ENCODE results near the gene POP7. TPM values are rescaled to one million over a fixed set of nuclear protein-coding genes. Genes with fewer than 3 reads are reported as not detected.

The POP7 gene
- total and polyA plus RNA-seq, 11 donors: 24.1 to 62.4 (median 29.7) TPM

DNA sequence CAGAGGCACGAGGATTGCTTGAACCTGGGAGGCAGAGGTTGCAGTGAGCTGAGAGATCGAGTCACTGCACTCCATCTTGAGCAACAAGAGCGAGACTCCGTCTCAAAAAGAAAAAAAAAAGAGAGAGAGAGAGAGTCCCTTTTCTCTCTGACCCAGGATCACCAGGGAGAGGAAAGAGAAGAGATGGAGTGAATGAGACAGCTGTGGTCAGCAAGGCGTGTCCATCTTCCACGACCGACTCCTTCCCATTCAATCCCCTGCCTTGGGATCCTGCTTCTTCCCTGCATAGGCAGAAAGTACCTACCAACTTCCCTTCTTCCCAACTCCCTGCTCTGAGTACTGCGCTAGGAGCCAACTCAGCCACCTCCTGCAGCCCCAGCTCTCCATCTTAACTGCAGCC lies 22.3 kb downstream of the POP7 start:
- WGBS, 4 donors: 68 to 78% (median 76%) methylated on average over 8 of the region's 8 CpGs
- intact Hi-C loops (cut with DNase I): loop anchor here in 4 of 10 donors (2.0 to 10.0 kb wide), 5 partner anchors 15 to 263 kb away; partner anchors contain the start of gene SPACDR (in 1 of the 4)
- TF ChIP-seq, protein P1, sequence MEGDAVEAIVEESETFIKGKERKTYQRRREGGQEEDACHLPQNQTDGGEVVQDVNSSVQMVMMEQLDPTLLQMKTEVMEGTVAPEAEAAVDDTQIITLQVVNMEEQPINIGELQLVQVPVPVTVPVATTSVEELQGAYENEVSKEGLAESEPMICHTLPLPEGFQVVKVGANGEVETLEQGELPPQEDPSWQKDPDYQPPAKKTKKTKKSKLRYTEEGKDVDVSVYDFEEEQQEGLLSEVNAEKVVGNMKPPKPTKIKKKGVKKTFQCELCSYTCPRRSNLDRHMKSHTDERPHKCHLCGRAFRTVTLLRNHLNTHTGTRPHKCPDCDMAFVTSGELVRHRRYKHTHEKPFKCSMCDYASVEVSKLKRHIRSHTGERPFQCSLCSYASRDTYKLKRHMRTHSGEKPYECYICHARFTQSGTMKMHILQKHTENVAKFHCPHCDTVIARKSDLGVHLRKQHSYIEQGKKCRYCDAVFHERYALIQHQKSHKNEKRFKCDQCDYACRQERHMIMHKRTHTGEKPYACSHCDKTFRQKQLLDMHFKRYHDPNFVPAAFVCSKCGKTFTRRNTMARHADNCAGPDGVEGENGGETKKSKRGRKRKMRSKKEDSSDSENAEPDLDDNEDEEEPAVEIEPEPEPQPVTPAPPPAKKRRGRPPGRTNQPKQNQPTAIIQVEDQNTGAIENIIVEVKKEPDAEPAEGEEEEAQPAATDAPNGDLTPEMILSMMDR (IDR thresholded peaks at IDR 0.05): no peak
- TF ChIP-seq POLR2A (IDR thresholded peaks at IDR 0.05): no peak
- DNase-seq (no peak), ATAC-seq (no peak)
- Histone ChIP-seq H3K36me3 (no peaks in the 10 kb centered on the region), H3K4me3 (no peak overlapping the region), H3K4me1 (peaks cover 0 to 3% (median 0%) of the 10 kb centered on the region in 12 donors), H3K27ac (no peak overlapping the region), H3K9me3 (no peaks in the 10 kb centered on the region), H3K27me3 (peaks cover 0 to 37% (median 9%) of the 10 kb centered on the region in 9 donors)

DNA sequence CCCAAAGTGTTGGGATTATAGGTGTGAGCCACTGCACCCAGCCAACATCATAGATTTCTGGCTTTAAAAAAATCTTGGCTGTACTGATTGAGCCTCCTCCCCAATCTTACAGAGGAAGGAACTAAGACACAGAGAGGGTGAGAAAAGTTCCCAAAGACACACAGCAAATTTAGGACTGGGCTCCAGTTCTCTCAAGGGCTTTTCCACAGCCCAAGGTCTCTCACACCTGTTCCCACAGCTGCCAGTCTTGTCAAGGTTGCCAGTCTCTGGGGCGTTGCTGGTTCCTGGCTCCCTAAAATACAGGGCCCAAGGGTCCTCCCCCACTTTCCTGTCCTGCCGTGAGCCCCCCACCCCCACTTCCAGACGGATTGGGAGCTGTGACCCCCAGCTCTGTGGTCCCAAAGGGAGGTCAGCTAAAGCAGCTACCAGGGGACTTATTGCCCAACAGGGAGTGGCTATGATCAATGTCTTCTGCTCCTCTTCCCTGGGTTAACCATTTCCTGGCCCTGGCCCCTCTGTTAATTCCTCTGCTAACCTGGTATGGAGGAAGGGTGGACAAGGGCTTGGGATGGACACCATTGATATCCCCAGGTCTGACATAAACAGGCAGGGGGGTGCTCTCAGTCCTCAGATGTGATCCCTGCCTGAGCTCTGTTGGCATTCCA lies 24.3 kb downstream of the POP7 start:
- no peak overlapping the region for H3K4me3 ChIP-seq
- H3K36me3 ChIP-seq: no peaks in the 10 kb centered on the region
- ATAC-seq: no peak
- no peak for TF ChIP-seq POLR2A (IDR thresholded peaks at IDR 0.05)
- TF ChIP-seq, protein P1 (IDR thresholded peaks at IDR 0.05): no peak
- H3K9me3 ChIP-seq: no peaks in the 10 kb centered on the region
- WGBS, 4 donors: 17 to 33% (median 33%) methylated on average over 2 to 3 of the region's 3 CpGs; no CpG with 5 or more reads in 1 of the 4 donors
- H3K4me1 ChIP-seq: peaks cover 0 to under 1% (median 0%) of the 10 kb centered on the region in 12 donors
- peaks cover 0 to 28% (median 0%) of the 10 kb centered on the region in 9 donors for H3K27me3 ChIP-seq
- intact Hi-C loops (cut with DNase I): no loop called here
- DNase-seq: peak in 1 of 5 donors; percentile 7
- no peak overlapping the region for H3K27ac ChIP-seq

DNA sequence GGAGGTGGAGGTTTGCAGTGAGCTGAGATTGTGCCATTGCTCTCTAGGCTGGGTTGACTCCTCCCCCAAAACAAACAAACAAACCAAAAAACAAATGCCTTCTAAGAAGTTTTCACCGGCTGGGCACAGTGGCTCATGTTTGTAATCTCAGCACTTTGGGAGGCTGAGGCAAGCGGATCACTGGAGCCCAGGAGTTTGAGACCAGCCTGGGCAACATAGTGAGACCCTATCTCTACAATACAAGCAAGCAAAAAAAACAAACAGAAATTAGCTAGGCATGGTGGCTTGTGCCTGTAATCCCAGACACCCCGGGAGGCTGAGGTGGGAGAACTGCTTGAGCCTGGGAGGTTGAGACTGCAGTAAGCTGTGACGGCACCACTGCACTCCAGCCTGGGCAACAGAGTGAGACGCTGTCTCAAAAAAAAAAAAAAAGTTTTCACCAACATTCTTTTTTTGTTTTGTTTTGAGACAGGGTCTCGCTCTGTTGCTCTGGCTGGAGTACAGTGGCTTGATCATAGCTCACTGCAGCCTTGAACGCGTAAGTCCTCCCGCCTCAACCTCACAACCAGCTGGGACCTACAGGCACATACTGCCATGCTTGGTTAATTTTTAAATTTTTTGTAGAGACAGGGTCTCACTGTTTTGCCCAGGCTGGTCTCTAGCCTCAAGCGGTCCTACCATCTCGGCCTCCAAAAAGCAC lies 26.2 kb downstream of the POP7 start:
- no peaks in the 10 kb centered on the region for H3K36me3 ChIP-seq
- no peak for DNase-seq
- 77 to 84% (median 82%) methylated on average over 11 of the region's 11 CpGs; no CpG with 5 or more reads in 1 of the 4 donors for WGBS, 4 donors
- intact Hi-C loops (cut with DNase I): no loop called here
- H3K27ac ChIP-seq: no peak overlapping the region
- TF ChIP-seq, protein P1 (IDR thresholded peaks at IDR 0.05): no peak
- TF ChIP-seq POLR2A (IDR thresholded peaks at IDR 0.05): no peak
- no peak for ATAC-seq
- no peaks in the 10 kb centered on the region for H3K4me1 ChIP-seq
- no peaks in the 10 kb centered on the region for H3K9me3 ChIP-seq
- H3K27me3 ChIP-seq: peaks cover 0 to 19% (median 0%) of the 10 kb centered on the region in 9 donors
- H3K4me3 ChIP-seq: no peak overlapping the region

DNA sequence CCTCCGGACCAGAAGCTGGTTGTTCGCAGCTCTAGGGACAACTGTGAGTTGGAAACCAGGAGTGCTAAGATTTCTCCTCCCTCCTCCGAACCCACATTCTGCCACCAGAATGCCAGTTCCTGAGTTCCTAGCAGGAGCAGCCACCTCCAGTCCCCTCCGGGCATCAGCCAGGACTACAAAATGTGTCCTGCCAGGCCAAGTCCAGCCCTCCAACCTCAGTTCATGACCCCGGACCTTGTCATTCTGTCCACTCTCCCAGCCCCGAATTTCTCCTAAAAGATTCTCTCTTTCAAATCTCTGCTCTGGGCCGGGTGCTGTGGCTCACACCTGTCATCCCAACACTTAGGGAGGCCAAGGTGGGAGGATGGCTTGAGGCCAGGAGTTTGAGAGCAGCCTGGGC lies 29.8 kb downstream of the POP7 start:
- 71 to 84% (median 83%) methylated on average over 7 of the region's 7 CpGs; no CpG with 5 or more reads in 1 of the 4 donors for WGBS, 4 donors
- intact Hi-C loops (cut with DNase I): no loop called here
- Histone ChIP-seq H3K4me1 (no peaks in the 10 kb centered on the region), H3K27ac (no peak overlapping the region), H3K9me3 (no peaks in the 10 kb centered on the region), H3K27me3 (peaks cover 0 to 21% (median 0%) of the 10 kb centered on the region in 9 donors), H3K36me3 (no peaks in the 10 kb centered on the region), H3K4me3 (no peak overlapping the region)
- TF ChIP-seq, protein P1 (IDR thresholded peaks at IDR 0.05): no peak
- ATAC-seq (no peak), DNase-seq (no peak)
